Hypothalamus (tissue), 51 donors: ENCODE data around the gene C1orf35.

ENCODE experiments used
- DNase-seq, 51 donors: peaks; one replicate each; lab custom pipeline; 2025; lab: John Stamatoyannopoulos, UW

Gene C1orf35

DNA sequence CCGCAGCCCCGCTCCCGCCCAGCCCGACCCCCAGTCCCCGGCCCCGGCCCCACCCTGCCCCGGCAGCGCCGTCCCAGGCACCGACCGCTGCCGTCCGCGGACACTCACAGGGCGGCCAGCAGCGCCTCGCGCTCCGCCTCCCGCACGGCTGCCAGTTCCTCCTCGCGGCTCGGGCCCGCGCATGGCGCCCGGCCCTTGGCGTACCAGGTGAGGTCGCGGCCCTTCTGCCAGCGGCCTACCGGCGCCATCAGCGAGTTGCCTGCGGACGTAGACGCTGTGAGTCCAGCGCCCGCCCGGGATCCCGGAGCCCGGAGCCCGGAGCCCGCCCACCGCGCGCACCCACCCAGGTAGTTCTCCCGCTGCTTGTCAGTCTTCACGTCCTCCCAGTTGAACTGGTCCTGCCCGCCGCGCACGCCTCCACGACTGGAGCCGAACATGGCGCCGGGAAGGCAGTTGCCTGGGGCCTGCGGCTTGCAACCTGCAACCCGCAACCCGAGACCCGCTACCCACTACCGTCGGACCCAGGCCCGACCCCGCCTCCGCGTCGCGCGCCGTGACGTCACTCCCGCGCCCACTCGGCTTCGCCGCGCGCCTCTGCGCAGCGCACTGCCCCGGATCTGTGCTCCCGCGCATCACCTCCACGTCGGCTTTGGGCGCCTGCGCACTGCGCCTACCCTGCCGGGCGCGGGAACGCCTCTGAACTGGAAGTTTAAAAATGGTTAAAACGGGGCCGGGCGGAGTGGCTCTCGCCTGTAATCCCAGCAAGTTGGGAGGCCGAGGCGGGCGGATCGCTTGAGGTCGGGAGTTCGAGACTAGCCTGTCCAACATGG, at the start of gene C1orf35:
C1orf35 (minus strand) TSS at position 535 of the 830 bp plus-strand sequence; CDS start at position 437, 98 bp downstream.
- peak; percentile 44 to 95 (median 83) for DNase-seq

DNA sequence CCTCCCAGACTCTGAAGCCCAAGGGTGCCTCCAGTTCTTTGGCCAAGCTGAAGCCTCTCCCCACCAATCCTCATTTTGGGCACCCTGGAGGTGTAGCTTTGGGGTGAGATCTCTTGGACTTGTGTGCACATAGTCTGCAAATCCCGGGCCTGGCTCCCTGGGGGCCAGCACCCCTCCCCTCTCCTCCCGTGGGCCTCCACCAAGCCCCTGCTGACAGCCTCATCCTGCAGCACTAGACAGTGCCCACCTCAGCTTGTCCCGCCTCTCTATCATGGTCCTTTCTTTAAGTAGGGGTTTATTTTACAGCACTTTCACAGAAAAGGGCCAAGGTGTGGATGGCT, 49.8 kb upstream of the C1orf35 start:
- DNase-seq: no peak

GRCh38 chr1:228152097-228152917, 49.2 kb upstream of the C1orf35 start:
- DNase-seq: no peak

DNA sequence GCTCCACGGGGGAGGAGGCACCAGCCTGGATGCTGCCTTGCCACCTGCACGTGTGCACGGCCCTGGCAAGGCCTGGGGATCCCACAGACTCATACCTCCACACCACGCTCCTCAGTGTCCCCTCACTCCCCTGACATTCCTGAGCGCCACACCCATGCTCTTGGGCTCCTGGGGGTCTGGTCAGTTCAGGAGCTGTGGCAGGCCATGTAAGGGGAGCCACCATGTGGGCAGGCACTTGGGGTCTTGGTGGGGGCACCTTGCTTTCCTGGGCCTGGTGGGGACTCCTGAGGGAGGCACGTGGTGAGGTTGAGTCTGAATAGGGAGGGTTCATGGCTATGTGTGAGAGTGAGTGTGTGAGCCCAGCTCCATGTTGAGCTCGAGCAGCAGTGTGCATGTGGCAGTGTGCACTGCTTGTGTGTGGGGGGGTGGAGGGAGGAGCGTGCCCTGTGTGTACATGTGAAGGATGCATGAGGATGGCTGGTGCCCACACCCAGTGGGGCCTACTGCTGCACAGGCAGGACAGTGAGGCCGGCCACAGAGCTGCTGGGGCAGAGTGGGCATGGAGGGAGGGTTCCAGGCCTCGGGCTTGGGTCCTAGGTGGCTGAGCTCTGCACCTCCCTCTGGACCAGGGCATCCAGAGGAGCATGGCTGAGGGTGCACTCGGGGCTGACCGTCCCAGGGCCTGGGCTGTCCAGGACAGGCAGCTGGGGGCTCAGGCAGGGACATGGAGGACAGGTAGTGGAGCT, 48.2 kb upstream of the C1orf35 start:
- DNase-seq: peak in 3 of 51 donors; percentile 21 to 34 (median 23)

- DNase-seq: peak in 39 of 51 donors; percentile 11 to 81 (median 49)
Observed at GRCh38 chr1:228150461-228151179, 47.5 kb upstream of the C1orf35 start.

- no peak for DNase-seq
Observed at GRCh38 chr1:228150120-228150460, 47.0 kb upstream of the C1orf35 start.

DNA sequence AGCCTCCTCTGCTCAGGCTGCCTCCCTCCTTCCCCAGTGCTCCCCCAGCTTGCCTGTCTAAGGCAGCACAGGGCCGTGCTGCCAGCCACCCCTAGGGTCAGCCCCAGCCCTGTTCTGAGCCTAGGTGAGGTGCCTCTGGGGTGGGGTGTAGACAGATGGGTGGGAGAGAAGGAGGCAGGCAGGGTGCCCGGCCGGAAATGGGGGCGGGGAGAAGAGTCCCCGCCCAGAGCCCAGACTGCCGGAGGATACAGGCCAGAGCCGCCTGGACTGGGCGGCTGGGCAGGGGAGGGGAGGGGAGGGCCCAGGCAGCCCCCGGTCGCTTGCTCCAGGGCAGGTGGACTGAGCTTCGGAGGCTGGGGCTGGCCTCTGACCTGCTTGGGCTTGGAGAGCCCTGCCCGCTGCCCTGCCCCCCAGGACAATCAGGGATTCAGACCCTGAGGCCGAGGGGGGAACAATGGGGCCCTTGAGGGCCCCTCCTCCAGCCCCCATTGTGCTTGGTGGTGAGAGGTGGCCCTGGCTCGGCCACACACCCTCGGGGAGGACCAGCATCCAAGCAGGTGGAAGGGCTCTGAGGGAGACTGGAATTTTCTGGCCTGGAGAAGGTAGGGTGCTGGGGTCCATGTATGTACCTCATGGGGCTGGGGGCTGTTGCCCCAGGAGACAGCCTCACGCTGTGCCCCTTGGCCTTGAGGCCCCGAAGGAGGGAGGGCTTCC, 46.4 kb upstream of the C1orf35 start, which contains the start of gene GJC2:
GJC2 (plus strand) TSS at position 525 of the 714 bp plus-strand sequence. CDS start 7,829 bp downstream, outside the sequence.
- DNase-seq: peak in 33 of 51 donors; percentile 16 to 80 (median 52)

GRCh38 chr1:228148935-228149405, 45.8 kb upstream of the C1orf35 start:
- DNase-seq: peak in 1 of 51 donors; percentile 47

GRCh38 chr1:228148196-228148861, 45.2 kb upstream of the C1orf35 start:
- no peak for DNase-seq

DNA sequence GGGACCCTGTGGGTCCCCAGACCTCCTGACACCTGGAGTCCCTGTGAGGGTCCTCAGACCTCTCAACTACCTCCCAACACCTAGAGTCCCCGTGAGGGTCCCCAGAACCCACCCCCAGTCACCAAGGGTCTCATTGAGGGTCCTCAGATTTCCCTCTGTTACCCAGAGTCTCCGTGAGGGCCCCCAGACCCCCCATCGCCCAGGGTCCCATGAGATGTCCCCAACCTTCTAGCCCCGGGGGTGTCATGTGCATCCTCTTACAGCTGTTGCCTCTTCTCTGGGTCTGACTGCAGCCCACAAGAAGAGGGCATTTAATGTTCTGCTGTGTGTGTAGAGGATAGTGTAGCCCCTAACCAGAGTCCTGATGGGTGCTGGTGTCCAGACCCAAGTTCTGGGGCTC, 44.6 kb upstream of the C1orf35 start:
- DNase-seq: no peak

GRCh38 chr1:228147151-228147693, 44.1 kb upstream of the C1orf35 start:
- no peak for DNase-seq

DNA sequence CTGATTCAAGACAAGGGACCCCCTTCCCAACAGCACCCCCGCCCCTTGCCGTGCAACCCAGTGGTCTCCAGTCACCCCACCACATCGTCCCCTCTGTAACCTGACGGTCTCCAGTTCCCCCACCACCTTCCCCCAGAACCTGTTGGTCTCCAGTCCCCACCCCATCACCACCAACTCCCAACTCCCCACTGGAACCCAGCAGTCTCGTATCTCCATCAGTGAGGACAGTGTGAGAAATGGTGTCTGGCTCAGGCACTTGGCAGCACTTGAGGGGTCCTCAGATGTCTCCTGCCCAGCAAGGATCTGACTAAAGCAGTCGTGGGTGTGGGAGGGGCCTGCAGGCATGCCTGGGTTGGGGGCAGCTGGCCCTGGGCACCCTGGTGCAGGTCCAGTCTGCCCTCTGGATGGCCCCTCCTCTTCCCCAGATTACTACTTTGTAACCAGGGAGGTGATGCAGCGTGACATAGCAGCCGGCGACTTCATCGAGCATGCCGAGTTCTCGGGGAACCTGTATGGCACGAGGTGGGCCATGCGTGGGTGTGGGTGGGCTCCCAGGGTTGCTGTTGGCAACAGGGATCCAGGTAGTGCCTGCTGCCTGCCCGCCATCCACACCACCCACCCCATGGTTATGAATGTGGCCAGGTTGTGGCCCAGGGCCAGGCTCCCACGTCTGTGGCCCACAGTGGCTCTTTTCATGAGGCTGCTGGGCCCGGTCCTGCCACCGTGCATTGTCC, 43.5 kb upstream of the C1orf35 start:
- DNase-seq: no peak

- no peak for DNase-seq
Observed at GRCh38 chr1:228145463-228146416, 42.6 kb upstream of the C1orf35 start.

DNA sequence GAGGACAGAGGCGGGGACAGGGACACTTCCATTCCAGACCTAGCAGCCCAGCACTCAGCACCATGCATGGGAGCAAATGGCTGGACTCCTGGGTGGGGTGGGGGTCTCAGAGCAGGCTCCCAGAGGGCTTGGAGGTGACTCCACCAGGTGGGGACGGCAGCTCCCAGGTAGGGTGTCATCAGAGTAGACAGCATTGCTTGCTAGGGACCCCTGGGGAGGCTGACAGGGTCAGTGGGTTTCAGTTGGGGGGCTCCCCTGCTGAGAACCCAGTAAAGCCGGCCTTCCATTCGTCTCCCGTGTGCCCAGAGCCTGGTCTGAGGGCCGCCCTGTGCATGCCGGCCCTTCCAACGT, 41.8 kb upstream of the C1orf35 start:
- DNase-seq: no peak

GRCh38 chr1:228144193-228144992, 41.3 kb upstream of the C1orf35 start:
- DNase-seq: no peak
